K562 (cell line): ENCODE data around the gene PPP1R13L. TPM values are rescaled to one million over a fixed set of nuclear protein-coding genes. Genes with fewer than 3 reads are reported as not detected.

Experiments
- C11orf30 ChIP-seq: fragments of 450-650 bp; IDR thresholded peaks from 2 replicates; pipeline ENCODE4 v1.6.1; 2016; ENCODE audit warnings: low read depth, mild to moderate bottlenecking
- CHCHD3 ChIP-seq: fragments of 250-450 bp; sonication (Bioruptor Pico); IDR thresholded peaks from 2 replicates; pipeline ENCODE4 v2.1.2; 2022; ENCODE audit warnings: mild to moderate bottlenecking
- COPS2 ChIP-seq: fragments of 450-650 bp; conservative IDR thresholded peaks from 2 replicates; pipeline ENCODE4 v1.6.1; 2016; ENCODE audit warnings: mild to moderate bottlenecking, moderate library complexity
- CREM ChIP-seq: IDR thresholded peaks from 2 replicates; pipeline ENCODE4 v1.6.1; 2014; ENCODE audit warnings: antibody characterized with exemption, low read depth
- ETS2 ChIP-seq: IDR thresholded peaks from 2 replicates; pipeline ENCODE4 v1.6.1; 2016; ENCODE audit warnings: borderline replicate concordance, missing genetic modification characterization, mild to moderate bottlenecking, moderate library complexity, missing compliant biosample characterization; ENCODE audit not compliant: poor library complexity, severe bottlenecking
- FOXK2 ChIP-seq, 2 experiments: fragments of 450-650 bp; IDR thresholded peaks in 1 of 2; conservative IDR thresholded peaks in 1 of 2; 2 replicates each; pipeline ENCODE4 v1.6.1; 2016; ENCODE audit warnings: low read depth in 2 of 2, mild to moderate bottlenecking in 1 of 2
- GABPB2 ChIP-seq: fragments of 250-450 bp; sonication (Bioruptor Pico); conservative IDR thresholded peaks from 2 replicates; pipeline ENCODE4 v1.5.1; 2021; ENCODE audit warnings: mild to moderate bottlenecking
- GTF2E2 ChIP-seq: fragments of 200-800 bp; sonication (Bioruptor generic); IDR thresholded peaks from 2 replicates; pipeline ENCODE4 v1.6.1; 2016; ENCODE audit warnings: missing genetic modification characterization, missing compliant biosample characterization
- HEY1 ChIP-seq: fragments of 250-450 bp; sonication (Bioruptor Pico); IDR thresholded peaks from 2 replicates; pipeline ENCODE4 v1.5.0; 2020; ENCODE audit warnings: mild to moderate bottlenecking, moderate library complexity, borderline replicate concordance
- HLTF ChIP-seq: fragments of 450-650 bp; IDR thresholded peaks from 2 replicates; pipeline ENCODE4 v1.6.1; 2016
- KAT2B ChIP-seq: IDR thresholded peaks from one replicate; pipeline ENCODE4 v1.6.1; 2012; ENCODE audit warnings: low read depth, mild to moderate bottlenecking, control low read depth, inconsistent platforms, low read length, moderate library complexity
- NFATC3 ChIP-seq: fragments of 450-650 bp; IDR thresholded peaks from 2 replicates; pipeline ENCODE4 v1.6.1; 2017; ENCODE audit warnings: mild to moderate bottlenecking
- NFE2L1 ChIP-seq: fragments of 450-650 bp; IDR thresholded peaks from 2 replicates; pipeline ENCODE4 v1.6.1; 2016; ENCODE audit warnings: missing genetic modification characterization, low read depth, mild to moderate bottlenecking, missing compliant biosample characterization, moderate library complexity, borderline replicate concordance
- PURB ChIP-seq: sonication (generic); formaldehyde crosslinking; IDR thresholded peaks from 2 replicates; pipeline ENCODE4 v1.9.0; 2021; ENCODE audit warnings: low read depth, mild to moderate bottlenecking, missing genetic modification reagents
- RBM39 ChIP-seq: fragments of 200-400 bp; formaldehyde crosslinking; optimal IDR thresholded peaks from 2 replicates; pipeline ENCODE3; 2018; ENCODE audit warnings: low read depth, low read length
- RNF2 ChIP-seq: sonication (generic); IDR thresholded peaks from 2 replicates; pipeline ENCODE4 v1.6.1; 2016
- SAP30 ChIP-seq: fragments of 200-600 bp; sonication (generic); IDR thresholded peaks from 2 replicates; pipeline ENCODE4 v1.6.1; 2012; ENCODE audit warnings: borderline replicate concordance, low read depth, mild to moderate bottlenecking, moderate library complexity, low read length, control low read depth, inconsistent platforms; ENCODE audit not compliant: insufficient read depth, poor library complexity, severe bottlenecking
- SMAD1 ChIP-seq: fragments of 150-350 bp; IDR thresholded peaks from 2 replicates; pipeline ENCODE4 v1.6.1; 2014; ENCODE audit warnings: low read length, low read depth; ENCODE audit not compliant: partially characterized antibody
- SMARCC2 ChIP-seq: fragments of 450-650 bp; IDR thresholded peaks from 2 replicates; pipeline ENCODE4 v1.6.1; 2017; ENCODE audit warnings: antibody characterized with exemption, moderate library complexity, mild to moderate bottlenecking, low read depth
- ZKSCAN8 ChIP-seq: fragments of 200-800 bp; sonication (Bioruptor generic); IDR thresholded peaks from 2 replicates; pipeline ENCODE4 v1.6.1; 2016; ENCODE audit warnings: missing genetic modification characterization, missing compliant biosample characterization
- ZNF134 ChIP-seq: fragments of 250-450 bp; sonication (Bioruptor Pico); conservative IDR thresholded peaks from 2 replicates; pipeline ENCODE4 v1.4.0; 2020
- ZNF347 ChIP-seq: fragments of 450-650 bp; formaldehyde crosslinking; IDR thresholded peaks from 2 replicates; pipeline ENCODE4 v1.4.0; 2020; ENCODE audit warnings: low read depth, mild to moderate bottlenecking, moderate library complexity
- ZNF561 ChIP-seq: fragments of 450-650 bp; formaldehyde crosslinking; conservative IDR thresholded peaks from 2 replicates; pipeline ENCODE4 v1.4.0; 2020; ENCODE audit warnings: mild to moderate bottlenecking, moderate library complexity
- polyA plus RNA-seq, 8 experiments: library from polyadenylated mRNA; depleted of rRNA in 4 of 8; stranded (reverse) in 5 of 8; unstranded in 3 of 8; fragments of >200 nt; fragmentation: Nextera tagmentation in 2 of 8; fragmentation: Illumina TruSeq in 1 of 8; extraction: Ambion mirVana in 2 of 8; extraction: Trizol in 1 of 8; gene quantifications; 2 replicates each; pipeline versions ENCODE4 v1.2.1 to v1.2.3, GENCODE V29; 2011 to 2014; ENCODE audit warnings: inconsistent platforms in 1 of 8, missing spikeins in 1 of 8
- total RNA-seq, 7 experiments: library from RNA; depleted of rRNA in 6 of 7; stranded (reverse); fragments of >200 nt in 6 of 7; fragmentation: Illumina TruSeq in 2 of 7; extraction: Trizol in 2 of 7; gene quantifications; 2 replicates each; pipeline versions ENCODE4 v1.2.1 to v1.2.3, GENCODE V29; 2011 to 2021; ENCODE audit warnings: low replicate concordance in 1 of 7
- TF ChIP-seq, protein P1 (sequence below): IDR thresholded peaks from 2 replicates; pipeline ENCODE4 v1.6.1; 2016; ENCODE audit warnings: missing genetic modification characterization, missing compliant biosample characterization
- TF ChIP-seq, protein P2 (sequence below): sonication (generic); formaldehyde crosslinking; IDR thresholded peaks from 2 replicates; pipeline ENCODE4 v1.8.1; 2022; ENCODE audit warnings: missing genetic modification reagents
- TF ChIP-seq, protein P3 (sequence below): sonication (generic); formaldehyde crosslinking; IDR thresholded peaks from 2 replicates; pipeline ENCODE4 v1.8.1; 2023; ENCODE audit warnings: mild to moderate bottlenecking, missing genetic modification reagents, moderate library complexity

PPP1R13L gene
- total and polyA plus RNA-seq, 9 of the 15 experiments (the other 6 are each of a cell fraction or from before 2014, with no cell fraction given): 0.32 to 6.7 (median 2.0) TPM

- TF ChIP-seq ZNF561 (CRISPR knock-in tag): no peak
- peak; percentile 27 to 38; a peak in 1 of 4 replicates for TF ChIP-seq FOXK2 (conservative IDR thresholded peaks at IDR 0.05 in 1 of 2, IDR thresholded peaks at IDR 0.05 in 1 of 2; ENCODE audit: low read depth in 2 of 2)
- TF ChIP-seq RNF2: no peak; the same call in 1 of the 2 replicates
- no peak; the same call in 1 of the 2 replicates for TF ChIP-seq GTF2E2
- TF ChIP-seq KAT2B: no peak
- no peak for TF ChIP-seq NFATC3
- no peak for TF ChIP-seq SAP30
- peak; percentile 96 for TF ChIP-seq CREM
- peak; percentile 91; the same call in 1 of the 2 replicates for TF ChIP-seq HLTF
- TF ChIP-seq C11orf30: no peak
- TF ChIP-seq, protein P1, sequence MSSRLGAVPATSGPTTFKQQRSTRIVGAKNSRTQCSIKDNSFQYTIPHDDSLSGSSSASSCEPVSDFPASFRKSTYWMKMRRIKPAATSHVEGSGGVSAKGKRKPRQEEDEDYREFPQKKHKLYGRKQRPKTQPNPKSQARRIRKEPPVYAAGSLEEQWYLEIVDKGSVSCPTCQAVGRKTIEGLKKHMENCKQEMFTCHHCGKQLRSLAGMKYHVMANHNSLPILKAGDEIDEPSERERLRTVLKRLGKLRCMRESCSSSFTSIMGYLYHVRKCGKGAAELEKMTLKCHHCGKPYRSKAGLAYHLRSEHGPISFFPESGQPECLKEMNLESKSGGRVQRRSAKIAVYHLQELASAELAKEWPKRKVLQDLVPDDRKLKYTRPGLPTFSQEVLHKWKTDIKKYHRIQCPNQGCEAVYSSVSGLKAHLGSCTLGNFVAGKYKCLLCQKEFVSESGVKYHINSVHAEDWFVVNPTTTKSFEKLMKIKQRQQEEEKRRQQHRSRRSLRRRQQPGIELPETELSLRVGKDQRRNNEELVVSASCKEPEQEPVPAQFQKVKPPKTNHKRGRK (tag): no peak
- no peak for TF ChIP-seq GABPB2
- TF ChIP-seq ZNF134: no peak
- TF ChIP-seq SMARCC2: no peak
- TF ChIP-seq ZKSCAN8 (CRISPR knock-in tag): no peak
- no peak for TF ChIP-seq ZNF347 (CRISPR knock-in tag)
- TF ChIP-seq ETS2 (tag): no peak
- TF ChIP-seq COPS2: no peak
- no peak for TF ChIP-seq PURB (CRISPR knock-in tag)
- TF ChIP-seq, protein P2, sequence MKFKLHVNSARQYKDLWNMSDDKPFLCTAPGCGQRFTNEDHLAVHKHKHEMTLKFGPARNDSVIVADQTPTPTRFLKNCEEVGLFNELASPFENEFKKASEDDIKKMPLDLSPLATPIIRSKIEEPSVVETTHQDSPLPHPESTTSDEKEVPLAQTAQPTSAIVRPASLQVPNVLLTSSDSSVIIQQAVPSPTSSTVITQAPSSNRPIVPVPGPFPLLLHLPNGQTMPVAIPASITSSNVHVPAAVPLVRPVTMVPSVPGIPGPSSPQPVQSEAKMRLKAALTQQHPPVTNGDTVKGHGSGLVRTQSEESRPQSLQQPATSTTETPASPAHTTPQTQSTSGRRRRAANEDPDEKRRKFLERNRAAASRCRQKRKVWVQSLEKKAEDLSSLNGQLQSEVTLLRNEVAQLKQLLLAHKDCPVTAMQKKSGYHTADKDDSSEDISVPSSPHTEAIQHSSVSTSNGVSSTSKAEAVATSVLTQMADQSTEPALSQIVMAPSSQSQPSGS (CRISPR knock-in tag): no peak
- TF ChIP-seq, protein P3, sequence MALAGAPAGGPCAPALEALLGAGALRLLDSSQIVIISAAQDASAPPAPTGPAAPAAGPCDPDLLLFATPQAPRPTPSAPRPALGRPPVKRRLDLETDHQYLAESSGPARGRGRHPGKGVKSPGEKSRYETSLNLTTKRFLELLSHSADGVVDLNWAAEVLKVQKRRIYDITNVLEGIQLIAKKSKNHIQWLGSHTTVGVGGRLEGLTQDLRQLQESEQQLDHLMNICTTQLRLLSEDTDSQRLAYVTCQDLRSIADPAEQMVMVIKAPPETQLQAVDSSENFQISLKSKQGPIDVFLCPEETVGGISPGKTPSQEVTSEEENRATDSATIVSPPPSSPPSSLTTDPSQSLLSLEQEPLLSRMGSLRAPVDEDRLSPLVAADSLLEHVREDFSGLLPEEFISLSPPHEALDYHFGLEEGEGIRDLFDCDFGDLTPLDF (CRISPR knock-in tag): 0 out of 2 replicates have a peak, but pooled peaks have one; percentile 60
- TF ChIP-seq NFE2L1 (tag): no peak
- no peak for TF ChIP-seq HEY1 (CRISPR knock-in tag)
- TF ChIP-seq SMAD1: no peak
- no peak for TF ChIP-seq CHCHD3 (CRISPR knock-in tag)
- TF ChIP-seq RBM39: no peak
Observed at GRCh38 chr19:45443462-45444317, 38.8 kb upstream of the PPP1R13L start (continued).
